ENCODE data around the gene MACROD1.

The MACROD1 gene

GRCh38 chr11:64122411-64123410 lies 43.2 kb downstream of the MACROD1 start:
- no peak overlapping the region for H3K4me3 ChIP-seq (replicated peaks; ENCODE audit: low read depth, low read length)
- no peak for DNase-seq (ENCODE audit: extremely low read depth, insufficient read length)
- no peaks in the 10 kb centered on the region; the same call in none of the 2 replicates for H3K27me3 ChIP-seq (replicated peaks; ENCODE audit: control insufficient read depth, insufficient read depth, low read length)
- no peaks in the 10 kb centered on the region for H3K36me3 ChIP-seq (ENCODE audit: control insufficient read depth, insufficient read depth, low read length)
- no peak for TF ChIP-seq CTCF (IDR thresholded peaks at IDR 0.05; ENCODE audit: insufficient read depth, low read length, poor library complexity, severe bottlenecking)

GRCh38 chr11:64121663-64122410 lies 44.1 kb downstream of the MACROD1 start:
- no peak for DNase-seq (ENCODE audit: extremely low read depth, insufficient read length)
- TF ChIP-seq CTCF (IDR thresholded peaks at IDR 0.05; ENCODE audit: insufficient read depth, low read length, poor library complexity, severe bottlenecking) = no peak
- Histone ChIP-seq H3K4me3 (replicated peaks; ENCODE audit: low read depth, low read length) (no peak overlapping the region), H3K27me3 (replicated peaks; ENCODE audit: control insufficient read depth, insufficient read depth, low read length) (no peaks in the 10 kb centered on the region; the same call in none of the 2 replicates), H3K36me3 (ENCODE audit: control insufficient read depth, insufficient read depth, low read length) (no peaks in the 10 kb centered on the region)

GRCh38 chr11:64120951-64121569 lies 44.9 kb downstream of the MACROD1 start:
- no peak for TF ChIP-seq CTCF (IDR thresholded peaks at IDR 0.05; ENCODE audit: insufficient read depth, low read length, poor library complexity, severe bottlenecking)
- Histone ChIP-seq H3K36me3 (ENCODE audit: control insufficient read depth, insufficient read depth, low read length) (no peaks in the 10 kb centered on the region), H3K4me3 (replicated peaks; ENCODE audit: low read depth, low read length) (no peak overlapping the region), H3K27me3 (replicated peaks; ENCODE audit: control insufficient read depth, insufficient read depth, low read length) (no peaks in the 10 kb centered on the region; the same call in none of the 2 replicates)
- DNase-seq (ENCODE audit: extremely low read depth, insufficient read length) = no peak

GRCh38 chr11:64119700-64120099 lies 46.2 kb downstream of the MACROD1 start:
- no peak for TF ChIP-seq CTCF (IDR thresholded peaks at IDR 0.05; ENCODE audit: insufficient read depth, low read length, poor library complexity, severe bottlenecking)
- no peak overlapping the region for H3K4me3 ChIP-seq (replicated peaks; ENCODE audit: low read depth, low read length)
- no peaks in the 10 kb centered on the region; the same call in 1 of the 2 replicates for H3K27me3 ChIP-seq (replicated peaks; ENCODE audit: control insufficient read depth, insufficient read depth, low read length)
- no peaks in the 10 kb centered on the region for H3K36me3 ChIP-seq (ENCODE audit: control insufficient read depth, insufficient read depth, low read length)
- no peak for DNase-seq (ENCODE audit: extremely low read depth, insufficient read length)

- DNase-seq (ENCODE audit: extremely low read depth, insufficient read length) = no peak
- no peak for TF ChIP-seq CTCF (IDR thresholded peaks at IDR 0.05; ENCODE audit: insufficient read depth, low read length, poor library complexity, severe bottlenecking)
- no peaks in the 10 kb centered on the region for H3K36me3 ChIP-seq (ENCODE audit: control insufficient read depth, insufficient read depth, low read length)
- no peak overlapping the region for H3K4me3 ChIP-seq (replicated peaks; ENCODE audit: low read depth, low read length)
- no peaks in the 10 kb centered on the region; the same call in 1 of the 2 replicates for H3K27me3 ChIP-seq (replicated peaks; ENCODE audit: control insufficient read depth, insufficient read depth, low read length)
Measured at GRCh38 chr11:64118876-64119665, 46.8 kb downstream of the MACROD1 start.

Measured in GM06990 (cell line).